K562 (cell line): Measurements from ENCODE around the gene ST6GAL1. TPM values are rescaled to one million over a fixed set of nuclear protein-coding genes. Genes with fewer than 3 reads are reported as not detected.

ENCODE experiments used
- ATAC-seq: fragments of 200-7000 bp; cut with Tn5 transposase; 3 replicates; pipeline ENCODE4 v1.9.1; 2020; ENCODE audit warnings: moderate library complexity
- BruUV-seq: library from RNA; stranded (reverse); fragments of 400-500 nt; replicated peaks from 2 replicates; lab custom pipeline; 2021; lab: Mats Ljungman, UMichigan
- CTCF ChIA-PET: fragments of 300-600 bp; formaldehyde crosslinking; extraction: SDS; loops from one replicate; lab custom pipeline; 2021; ENCODE audit warnings: low intra/inter-chr PET ratio; lab: Yijun Ruan, JAX
- POLR2A ChIA-PET: fragments of 300-600, 350-650 bp; sonication (Branson Sonifier 250); formaldehyde crosslinking; extraction: SDS; loops from one replicate; lab custom pipeline; 2021; ENCODE audit warnings: antibody characterized with exemption, inconsistent platforms; lab: Yijun Ruan, JAX
- DNase-seq, 4 experiments: peaks; one replicate each; pipeline versions ENCODE4 v3.0.0 to v3.0.0-alpha.2; 2011 to 2018; ENCODE audit warnings: low spot score in 3 of 4, mixed read lengths in 3 of 4; ENCODE audit errors: extremely low read depth in 1 of 4
- FAIRE-seq: peaks from 2 replicates; lab custom pipeline; 2011; peaks lifted over from hg19 to GRCh38; lab: Jason Lieb, UNC
- H2AFZ ChIP-seq: 2 replicates; pipeline ENCODE4 v1.6.0; 2011; ENCODE audit warnings: low read depth, low read length, control low read depth, inconsistent platforms
- H3K27ac ChIP-seq: fragments of 200-600 bp; 3 replicates; pipeline ENCODE4 v1.8.0; 2011; ENCODE audit warnings: low read depth, mild to moderate bottlenecking, control low read depth, inconsistent platforms, low read length, moderate library complexity, mixed read lengths; ENCODE audit errors: extremely low read depth
- H3K27me3 ChIP-seq, 2 experiments: fragments of 300-600 bp in 1 of 2; 2 replicates in 1 of 2; 3 replicates in 1 of 2; pipeline versions ENCODE4 v1.6.0 to v1.8.0; 2011; ENCODE audit warnings: inconsistent platforms in 2 of 2, low read length in 2 of 2, mild to moderate bottlenecking in 1 of 2, mixed read lengths in 1 of 2, moderate library complexity in 1 of 2; ENCODE audit not compliant: control insufficient read depth in 2 of 2, insufficient read depth in 2 of 2
- H3K36me3 ChIP-seq: fragments of 300-600 bp; 3 replicates; pipeline ENCODE4 v1.8.0; 2011; ENCODE audit warnings: mild to moderate bottlenecking, low read length, inconsistent platforms; ENCODE audit not compliant: control insufficient read depth, insufficient read depth
- H3K4me1 ChIP-seq, 2 experiments: fragments of 200-600 bp in 1 of 2; replicated peaks in 1 of 2; 2 replicates in 1 of 2; 3 replicates in 1 of 2; pipeline versions ENCODE4 v1.5.1 to v1.8.0; 2011; ENCODE audit warnings: inconsistent platforms in 2 of 2, low read length in 2 of 2, mild to moderate bottlenecking in 1 of 2, mixed read lengths in 1 of 2, moderate library complexity in 1 of 2; ENCODE audit not compliant: control insufficient read depth in 2 of 2, insufficient read depth in 2 of 2
- H3K4me2 ChIP-seq: 2 replicates; pipeline ENCODE4 v1.6.1; 2011; ENCODE audit warnings: low read length, control low read depth, inconsistent platforms, mixed read lengths; ENCODE audit not compliant: insufficient read depth
- H3K4me3 ChIP-seq: fragments of 200-600 bp; sonication (generic), shearing (Covaris generic); 2 replicates; pipeline ENCODE4 v1.5.1; 2016; ENCODE audit warnings: control low read depth, inconsistent platforms
- H3K79me2 ChIP-seq: fragments of 200-600 bp; 3 replicates; pipeline ENCODE4 v1.8.0; 2011; ENCODE audit warnings: low read length, inconsistent platforms; ENCODE audit not compliant: control insufficient read depth, insufficient read depth
- H3K9ac ChIP-seq, 2 experiments: 2 replicates each; pipeline versions ENCODE4 v1.6.0 to v1.6.1; 2011; ENCODE audit warnings: low read depth in 2 of 2, low read length in 2 of 2, control low read depth in 1 of 2, inconsistent platforms in 1 of 2, mild to moderate bottlenecking in 1 of 2, mixed read lengths in 1 of 2; ENCODE audit not compliant: insufficient read depth in 1 of 2
- H3K9me1 ChIP-seq: one replicate; pipeline ENCODE4 v1.6.0; 2011; ENCODE audit warnings: inconsistent platforms, mild to moderate bottlenecking, low read length, moderate library complexity; ENCODE audit not compliant: control insufficient read depth, insufficient read depth
- H3K9me3 ChIP-seq: replicated peaks from 2 replicates; pipeline ENCODE4 v1.5.1; 2011; ENCODE audit warnings: low read depth, low read length, inconsistent platforms; ENCODE audit not compliant: control insufficient read depth, insufficient read depth
- H4K20me1 ChIP-seq: replicated peaks from 2 replicates; pipeline ENCODE4 v1.6.1; 2011; ENCODE audit warnings: low read length, inconsistent platforms, mixed read lengths; ENCODE audit not compliant: control insufficient read depth, insufficient read depth
- CBFA2T3 ChIP-seq: fragments of 450-650 bp; IDR thresholded peaks from 2 replicates; pipeline ENCODE4 v1.6.1; 2017
- DPF2 ChIP-seq: fragments of 450-650 bp; IDR thresholded peaks from 2 replicates; pipeline ENCODE4 v1.6.1; 2016
- ESRRA ChIP-seq: fragments of 450-650 bp; IDR thresholded peaks from 2 replicates; pipeline ENCODE4 v1.6.1; 2014; ENCODE audit warnings: low read depth, mild to moderate bottlenecking, moderate library complexity, borderline replicate concordance
- ETV1 ChIP-seq: fragments of 450-650 bp; conservative IDR thresholded peaks from 2 replicates; pipeline ENCODE4 v1.6.1; 2016; ENCODE audit warnings: missing genetic modification characterization, control low read depth, low read depth, missing compliant biosample characterization
- HDAC1 ChIP-seq, 2 experiments: fragments of 450-650 bp; IDR thresholded peaks; 2 replicates each; pipeline ENCODE4 v1.6.1; 2016 to 2017; ENCODE audit warnings: inconsistent platforms in 1 of 2, mild to moderate bottlenecking in 1 of 2, moderate library complexity in 1 of 2
- HIVEP1 ChIP-seq: fragments of 250-450 bp; sonication (Bioruptor Pico); IDR thresholded peaks from 2 replicates; pipeline ENCODE4 v1.4.0; 2020; ENCODE audit warnings: mild to moderate bottlenecking
- L3MBTL2 ChIP-seq: fragments of 450-650 bp; IDR thresholded peaks from 2 replicates; pipeline ENCODE4 v1.6.1; 2016; ENCODE audit warnings: mild to moderate bottlenecking, moderate library complexity
- MTA3 ChIP-seq: fragments of 450-650 bp; formaldehyde crosslinking; IDR thresholded peaks from 2 replicates; pipeline ENCODE4 v1.6.1; 2017; ENCODE audit warnings: mild to moderate bottlenecking, borderline replicate concordance
- NCOA1 ChIP-seq: fragments of 450-650 bp; IDR thresholded peaks from 2 replicates; pipeline ENCODE4 v1.6.1; 2016; ENCODE audit warnings: low read depth
- NFE2 ChIP-seq: IDR thresholded peaks from 2 replicates; pipeline ENCODE4 v1.6.1; 2014; ENCODE audit warnings: antibody characterized with exemption, low read depth
- RCOR1 ChIP-seq, 2 experiments: IDR thresholded peaks; 2 replicates each; pipeline ENCODE4 v1.6.1; 2012; ENCODE audit warnings: low read depth in 2 of 2, low read length in 2 of 2, borderline replicate concordance in 1 of 2, improper control_type of control experiment in 1 of 2
- SMARCE1 ChIP-seq: fragments of 450-650 bp; IDR thresholded peaks from 2 replicates; pipeline ENCODE4 v1.7.1; 2016; ENCODE audit warnings: mild to moderate bottlenecking
- STAT5B ChIP-seq: fragments of 250-450 bp; sonication (Bioruptor Pico); IDR thresholded peaks from 2 replicates; pipeline ENCODE4 v1.8.0; 2021; ENCODE audit warnings: mild to moderate bottlenecking, inconsistent platforms
- TCF7L2 ChIP-seq: fragments of 150-350 bp; IDR thresholded peaks from 2 replicates; pipeline ENCODE4 v1.6.1; 2016; ENCODE audit warnings: low read depth, mild to moderate bottlenecking, low read length, moderate library complexity
- TEAD4 ChIP-seq, 2 experiments: sonication (generic) in 1 of 2; formaldehyde crosslinking in 1 of 2; IDR thresholded peaks; 2 replicates each; pipeline versions ENCODE4 v1.6.1 to v1.8.0; 2012 to 2022; ENCODE audit warnings: borderline replicate concordance in 1 of 2, inconsistent platforms in 1 of 2, low read length in 1 of 2, mild to moderate bottlenecking in 1 of 2, missing genetic modification reagents in 1 of 2
- ZNF24 ChIP-seq: fragments of 450-650 bp; IDR thresholded peaks from 2 replicates; pipeline ENCODE4 v1.6.1; 2016
- ZNF347 ChIP-seq: fragments of 450-650 bp; formaldehyde crosslinking; IDR thresholded peaks from 2 replicates; pipeline ENCODE4 v1.4.0; 2020; ENCODE audit warnings: low read depth, mild to moderate bottlenecking, moderate library complexity
- ZNF785 ChIP-seq: fragments of 250-450 bp; sonication (Bioruptor Pico); IDR thresholded peaks from 2 replicates; pipeline ENCODE4 v1.4.0; 2020; ENCODE audit warnings: mild to moderate bottlenecking
- WGBS: fragments of 100-300 bp; shearing (Covaris generic); methylation state at CpG from one replicate; pipeline ENCODE4 v1.1.6; 2016; ENCODE audit warnings: low coverage, mixed read lengths; ENCODE audit not compliant: insufficient coverage; ENCODE audit errors: missing lambda C conversion rate; 5-methylcytosine and 5-hydroxymethylcytosine counted together
- in situ Hi-C: fragments of 300-500 bp; cut with MboI; formaldehyde crosslinking; loops from 4 replicates; pipeline ENCODE4 v1.15.0; 2018; ENCODE audit warnings: inconsistent platforms, mixed read lengths
- intact Hi-C: fragments of 100-400 bp; cut with micrococcal nuclease; formaldehyde crosslinking; loops from 2 replicates; pipeline ENCODE4 v1.14.2; 2022
- polyA plus RNA-seq, 8 experiments: library from polyadenylated mRNA; depleted of rRNA in 4 of 8; stranded (reverse) in 5 of 8; unstranded in 3 of 8; fragments of >200 nt; fragmentation: Nextera tagmentation in 2 of 8; fragmentation: Illumina TruSeq in 1 of 8; extraction: Ambion mirVana in 2 of 8; extraction: Trizol in 1 of 8; gene quantifications; 2 replicates each; pipeline versions ENCODE4 v1.2.1 to v1.2.3, GENCODE V29; 2011 to 2014; ENCODE audit warnings: inconsistent platforms in 1 of 8, missing spikeins in 1 of 8
- total RNA-seq, 7 experiments: library from RNA; depleted of rRNA in 6 of 7; stranded (reverse); fragments of >200 nt in 6 of 7; fragmentation: Illumina TruSeq in 2 of 7; extraction: Trizol in 2 of 7; gene quantifications; 2 replicates each; pipeline versions ENCODE4 v1.2.1 to v1.2.3, GENCODE V29; 2011 to 2021; ENCODE audit warnings: low replicate concordance in 1 of 7
- TF ChIP-seq, protein P1 (sequence below): fragments of 450-650 bp; IDR thresholded peaks from 2 replicates; pipeline ENCODE4 v1.6.1; 2016; ENCODE audit warnings: antibody characterized with exemption

ST6GAL1 gene
- total and polyA plus RNA-seq, 9 of the 15 experiments (the other 6 are each of a cell fraction or from before 2014, with no cell fraction given) = 31.9 to 145 (median 71.0) TPM

GRCh38 chr3:186882881-186883685, 47.2 kb upstream of the ST6GAL1 start (continued):
- TF ChIP-seq, protein P1, sequence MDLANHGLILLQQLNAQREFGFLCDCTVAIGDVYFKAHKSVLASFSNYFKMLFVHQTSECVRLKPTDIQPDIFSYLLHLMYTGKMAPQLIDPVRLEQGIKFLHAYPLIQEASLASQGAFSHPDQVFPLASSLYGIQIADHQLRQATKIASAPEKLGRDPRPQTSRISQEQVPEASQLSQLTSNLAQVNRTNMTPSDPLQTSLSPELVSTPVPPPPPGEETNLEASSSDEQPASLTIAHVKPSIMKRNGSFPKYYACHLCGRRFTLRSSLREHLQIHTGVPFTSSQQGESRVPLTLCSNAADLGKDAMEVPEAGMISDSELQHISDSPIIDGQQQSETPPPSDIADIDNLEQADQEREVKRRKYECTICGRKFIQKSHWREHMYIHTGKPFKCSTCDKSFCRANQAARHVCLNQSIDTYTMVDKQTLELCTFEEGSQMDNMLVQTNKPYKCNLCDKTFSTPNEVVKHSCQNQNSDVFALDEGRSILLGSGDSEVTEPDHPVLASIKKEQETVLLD = peak; percentile 21; the same call in 1 of the 2 replicates
- TF ChIP-seq HIVEP1 (CRISPR knock-in tag) (no peak), SMARCE1 (peak; percentile 94), NFE2 (peak; percentile 62), MTA3 (peak; percentile 42; the same call in 1 of the 2 replicates), L3MBTL2 (peak; percentile 54)

DNA sequence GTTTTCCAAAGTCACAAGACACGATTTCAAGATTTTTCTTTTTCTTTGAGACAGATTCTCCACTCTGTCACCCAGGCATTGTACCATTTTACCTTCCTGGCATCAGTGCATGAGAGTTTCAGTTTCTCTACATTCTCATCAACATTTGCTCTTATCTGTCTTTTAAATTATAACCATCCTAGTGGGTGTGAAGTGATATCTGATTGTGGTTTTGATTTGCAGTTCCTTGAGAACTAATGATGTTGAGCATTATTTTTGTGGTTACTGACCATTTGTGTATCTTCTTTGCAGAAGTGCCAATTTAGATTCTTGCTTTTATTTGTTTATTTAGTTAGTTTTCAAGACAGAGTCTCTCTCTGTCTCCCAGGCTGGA, 46.7 kb upstream of the ST6GAL1 start:
- FAIRE-seq (no peak), ATAC-seq (no peak)
- ChIA-PET POLR2A (no interaction called here), CTCF (no interaction called here)
- no peak overlapping the region for H3K4me2 ChIP-seq
- no peaks in the 10 kb centered on the region for H3K79me2 ChIP-seq
- 0 out of 4 replicates have a peak overlapping the region, but pooled peaks of 1 of the 2 experiments have one; percentile 8 for H3K9ac ChIP-seq
- in situ Hi-C loops = no loop called here
- H3K27ac ChIP-seq = peak overlapping the region; percentile 64; the same call in 2 of the 3 replicates
- WGBS = 43% methylated on average over 1 of the region's 1 CpG
- intact Hi-C loops = loop anchor here (5.0 kb wide), 1 partner anchor 49 kb away; the partner anchor contains the start of gene ST6GAL1
- H3K4me3 ChIP-seq = no peak overlapping the region
- no peaks in the 10 kb centered on the region for H3K9me3 ChIP-seq
- H4K20me1 ChIP-seq = no peaks in the 10 kb centered on the region
- no peak overlapping the region for H2AFZ ChIP-seq
- TF ChIP-seq STAT5B (CRISPR knock-in tag) = no peak
- TF ChIP-seq TCF7L2 = no peak
- TF ChIP-seq ZNF785 (CRISPR knock-in tag) = no peak
- TF ChIP-seq ZNF347 (CRISPR knock-in tag) = no peak
- 0 out of 2 replicates have a peak, but pooled peaks have one; percentile 38 for TF ChIP-seq DPF2
- TF ChIP-seq HDAC1 (IDR thresholded peaks at IDR 0.05) = 0 out of 4 replicates have a peak, but pooled peaks of 1 of the 2 experiments have one; percentile 16
- peak; percentile 28; the same call in 1 of the 2 replicates for TF ChIP-seq SMARCE1
- peak in 1 of 2 experiments; percentile 62; a peak in 2 of 4 replicates for TF ChIP-seq RCOR1 (IDR thresholded peaks at IDR 0.05; ENCODE audit: borderline replicate concordance in 1 of 2, low read depth in 2 of 2, low read length in 2 of 2)
- TF ChIP-seq TEAD4 (IDR thresholded peaks at IDR 0.05; ENCODE audit: low read length) = 0 out of 2 replicates have a peak, but pooled peaks have one; percentile 7
- no peak for TF ChIP-seq TEAD4 (CRISPR knock-in tag; IDR thresholded peaks at IDR 0.05; ENCODE audit: borderline replicate concordance)
- TF ChIP-seq ESRRA = peak; percentile 66; the same call in 1 of the 2 replicates
- no peak for TF ChIP-seq ETV1
- peak; percentile 88 for TF ChIP-seq ZNF24
- no peak for TF ChIP-seq NCOA1
- peak; percentile 27; the same call in 1 of the 2 replicates for TF ChIP-seq CBFA2T3
- TF ChIP-seq, all 486 proteins: peak for 8
- Histone ChIP-seq H3K36me3 (no peaks in the 10 kb centered on the region), H3K4me1 (peaks cover 11 to 60% of the 10 kb centered on the region in 2 experiments), H3K27me3 (no peaks in the 10 kb centered on the region), H3K9me1 (no peaks in the 10 kb centered on the region)
- BruUV-seq = no TSS peak
- no peak for DNase-seq
